HepG2 (cell line): ENCODE results near the gene CFAP61. TPM values are rescaled to one million over a fixed set of nuclear protein-coding genes. Genes with fewer than 3 reads are reported as not detected.

Source experiments
- ATAC-seq: fragments of 200-7000 bp; cut with Tn5 transposase; 3 replicates; pipeline ENCODE4 v1.9.1; 2020; ENCODE audit warnings: mild to moderate bottlenecking, moderate library complexity
- BruUV-seq: library from RNA; stranded (reverse); fragments of 400-500 nt; replicated peaks from 2 replicates; lab custom pipeline; 2021; lab: Mats Ljungman, UMichigan
- CTCF ChIA-PET: fragments of 300-600 bp; formaldehyde crosslinking; extraction: SDS; loops from one replicate; lab custom pipeline; 2021; ENCODE audit warnings: low total read pairs, inconsistent platforms, low intra/inter-chr PET ratio; lab: Yijun Ruan, JAX
- POLR2A ChIA-PET: fragments of 350-600 bp; sonication (Branson Sonifier 250); formaldehyde crosslinking; loops from one replicate; lab custom pipeline; 2020; ENCODE audit warnings: antibody characterized with exemption, inconsistent platforms; lab: Yijun Ruan, JAX
- DNase-seq: peaks from one replicate; pipeline ENCODE4 v3.0.0-alpha.2; 2015; ENCODE audit warnings: low spot score
- FAIRE-seq: peaks from 3 replicates; lab custom pipeline; 2011; peaks lifted over from hg19 to GRCh38; lab: Jason Lieb, UNC
- H2AFZ ChIP-seq: one replicate; pipeline ENCODE4 v1.6.1; 2011; ENCODE audit warnings: low read length, inconsistent platforms
- H3K27ac ChIP-seq: fragments of 300-600 bp; 3 replicates; pipeline ENCODE4 v1.8.0; 2011; ENCODE audit warnings: mixed run types, mild to moderate bottlenecking, mixed read lengths, low read length, inconsistent platforms; ENCODE audit not compliant: insufficient read depth; ENCODE audit errors: extremely low read length
- H3K27me3 ChIP-seq, 2 experiments: fragments of 200-600 bp in 1 of 2; 2 replicates in 1 of 2; 3 replicates in 1 of 2; pipeline versions ENCODE4 v1.6.0 to v1.8.0; 2011; ENCODE audit warnings: low read length in 2 of 2, mild to moderate bottlenecking in 2 of 2, moderate library complexity in 2 of 2, inconsistent platforms in 1 of 2; ENCODE audit not compliant: insufficient read depth in 2 of 2, control insufficient read depth in 1 of 2
- H3K36me3 ChIP-seq, 2 experiments: fragments of 200-600 bp in 1 of 2; replicated peaks in 1 of 2; 2 replicates in 1 of 2; 3 replicates in 1 of 2; pipeline versions ENCODE4 v1.5.1 to v1.8.0; 2011; ENCODE audit warnings: low read length in 2 of 2, inconsistent platforms in 1 of 2; ENCODE audit not compliant: insufficient read depth in 2 of 2, control insufficient read depth in 1 of 2
- H3K4me1 ChIP-seq: 2 replicates; pipeline ENCODE4 v1.5.1; 2012; ENCODE audit warnings: low read length, inconsistent platforms; ENCODE audit not compliant: insufficient read depth
- H3K4me2 ChIP-seq: 2 replicates; pipeline ENCODE4 v1.6.0; 2011; ENCODE audit warnings: low read depth, low read length, inconsistent platforms
- H3K4me3 ChIP-seq, 3 experiments: fragments of 200-600 bp in 1 of 3; sonication (generic), shearing (Covaris generic) in 1 of 3; replicated peaks in 1 of 3; 2 replicates each; pipeline ENCODE4 v1.5.1; 2011 to 2016; ENCODE audit warnings: low read length in 3 of 3, inconsistent platforms in 2 of 3, low read depth in 2 of 3, mild to moderate bottlenecking in 2 of 3, control low read depth in 1 of 3, mixed read lengths in 1 of 3; ENCODE audit not compliant: insufficient read depth in 1 of 3
- H3K79me2 ChIP-seq: one replicate; pipeline ENCODE4 v1.6.1; 2011; ENCODE audit warnings: low read length, inconsistent platforms; ENCODE audit not compliant: insufficient read depth
- H3K9ac ChIP-seq: 2 replicates; pipeline ENCODE4 v1.6.0; 2011; ENCODE audit warnings: mild to moderate bottlenecking, low read depth, low read length, inconsistent platforms; ENCODE audit not compliant: insufficient read depth
- H3K9me3 ChIP-seq: 2 replicates; pipeline ENCODE4 v1.5.1; 2012; ENCODE audit warnings: mild to moderate bottlenecking, low read length
- H4K20me1 ChIP-seq: 2 replicates; pipeline ENCODE4 v1.6.0; 2011; ENCODE audit warnings: inconsistent platforms, mild to moderate bottlenecking, low read length, moderate library complexity; ENCODE audit not compliant: insufficient read depth
- EEA1 ChIP-seq: sonication (generic); formaldehyde crosslinking; IDR thresholded peaks from 2 replicates; pipeline ENCODE4 v1.5.1; 2020; ENCODE audit warnings: mild to moderate bottlenecking, missing genetic modification reagents, borderline replicate concordance
- PLRG1 ChIP-seq: fragments of 450-650 bp; conservative IDR thresholded peaks from 2 replicates; pipeline ENCODE4 v1.6.1; 2016
- REL ChIP-seq: sonication (generic); formaldehyde crosslinking; conservative IDR thresholded peaks from 2 replicates; pipeline ENCODE4 v1.8.0; 2022; ENCODE audit warnings: mild to moderate bottlenecking, missing genetic modification reagents, moderate library complexity
- SRY ChIP-seq: sonication (generic); formaldehyde crosslinking; IDR thresholded peaks from 2 replicates; pipeline ENCODE4 v1.8.0; 2022; ENCODE audit warnings: mild to moderate bottlenecking, missing genetic modification reagents
- ZNF607 ChIP-seq: sonication (generic); formaldehyde crosslinking; IDR thresholded peaks from 2 replicates; pipeline ENCODE4 v1.5.1; 2020; ENCODE audit warnings: missing genetic modification reagents, mild to moderate bottlenecking, borderline replicate concordance
- whole genome bisulfite sequencing: methylation state at CpG from one replicate; pipeline ENCODE4 v1.1.6; 2017; ENCODE audit warnings: low lambda C conversion rate; 5-methylcytosine and 5-hydroxymethylcytosine counted together
- in situ Hi-C: cut with HindIII; loops from 2 replicates; pipeline ENCODE4 v1.10.0; 2017; ENCODE audit warnings: low pct_unique_long_range_greater_than_20kb; ENCODE audit not compliant: extremely low pct_ligation_motif_present
- intact Hi-C: fragments of 100-400 bp; cut with micrococcal nuclease; formaldehyde crosslinking; loops from one replicate; pipeline ENCODE4 v1.10.0; 2022; ENCODE audit not compliant: unreplicated experiment
- polyA plus RNA-seq, 8 experiments: library from polyadenylated mRNA; depleted of rRNA in 3 of 8; stranded (reverse) in 7 of 8; unstranded in 1 of 8; fragments of >200 nt; fragmentation: Illumina TruSeq in 4 of 8; extraction: Trizol in 4 of 8; gene quantifications; 2 replicates each; pipeline versions ENCODE4 v1.2.1 to v1.2.3, GENCODE V29; 2011 to 2016; ENCODE audit warnings: low read depth in 4 of 8, missing spikeins in 1 of 8, mixed read lengths in 1 of 8; ENCODE audit not compliant: insufficient read depth in 1 of 8
- total RNA-seq, 5 experiments: library from RNA; depleted of rRNA; stranded (reverse); fragments of >200 nt; fragmentation: Illumina TruSeq; extraction: Trizol; gene quantifications; 2 replicates each; pipeline ENCODE4 v1.2.3, GENCODE V29; 2016; ENCODE audit warnings: low read depth in 1 of 5
- TF ChIP-seq, protein P1 (sequence below): sonication (generic); formaldehyde crosslinking; IDR thresholded peaks from 2 replicates; pipeline ENCODE4 v1.8.0; 2022; ENCODE audit warnings: missing genetic modification reagents, mild to moderate bottlenecking, inconsistent platforms, borderline replicate concordance
- TF ChIP-seq, protein P2 (sequence below): sonication (generic); formaldehyde crosslinking; IDR thresholded peaks from 2 replicates; pipeline ENCODE4 v1.4.0; 2020; ENCODE audit warnings: mild to moderate bottlenecking, missing genetic modification reagents, borderline replicate concordance

The CFAP61 gene
- total and polyA plus RNA-seq, 2 of the 13 experiments (the other 11 are each of a cell fraction or from before 2014, with no cell fraction given): 0.27 TPM; not detected in 1

DNA sequence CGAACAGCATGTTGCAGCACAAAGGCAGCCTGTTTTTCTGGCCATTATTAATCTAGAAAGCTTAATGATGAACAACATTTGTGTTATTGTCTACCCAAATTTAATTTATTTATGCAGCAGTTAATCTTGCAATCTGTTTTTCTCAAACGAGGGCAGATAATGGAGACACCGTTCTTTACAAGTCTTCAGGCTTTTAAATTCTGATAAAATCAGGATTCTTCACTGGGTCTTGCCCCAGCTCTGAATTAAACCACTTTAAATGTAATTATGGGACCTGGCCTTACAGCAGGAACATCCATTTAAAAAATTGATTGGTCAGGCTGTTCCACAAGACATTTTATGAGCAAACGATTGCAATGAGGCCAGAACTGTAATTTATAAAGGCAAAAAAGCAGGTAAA lies 289.0 kb downstream of the CFAP61 start:
- H3K4me3 ChIP-seq: no peak overlapping the region
- no peak overlapping the region for H3K27ac ChIP-seq
- H4K20me1 ChIP-seq: no peaks in the 10 kb centered on the region
- POLR2A ChIA-PET: no interaction called here
- FAIRE-seq (no peak), DNase-seq (no peak), ATAC-seq (no peak)
- CTCF ChIA-PET: no interaction called here
- H3K36me3 ChIP-seq: no peaks in the 10 kb centered on the region
- no TSS peak for BruUV-seq
- in situ Hi-C loops: no loop called here
- no peak overlapping the region for H3K9ac ChIP-seq
- H2AFZ ChIP-seq: no peak overlapping the region
- H3K4me1 ChIP-seq: no peaks in the 10 kb centered on the region
- intact Hi-C loops: no loop called here
- H3K9me3 ChIP-seq: peaks cover 7% of the 10 kb centered on the region
- 28% methylated on average over 4 of the region's 4 CpGs for WGBS
- H3K27me3 ChIP-seq: peaks cover 7 to 30% of the 10 kb centered on the region in 2 experiments; a peak in 3 of 5 replicates
- H3K79me2 ChIP-seq: no peaks in the 10 kb centered on the region
- TF ChIP-seq EEA1: no peak
- TF ChIP-seq SRY (CRISPR knock-in tag): no peak
- TF ChIP-seq, protein P1, sequence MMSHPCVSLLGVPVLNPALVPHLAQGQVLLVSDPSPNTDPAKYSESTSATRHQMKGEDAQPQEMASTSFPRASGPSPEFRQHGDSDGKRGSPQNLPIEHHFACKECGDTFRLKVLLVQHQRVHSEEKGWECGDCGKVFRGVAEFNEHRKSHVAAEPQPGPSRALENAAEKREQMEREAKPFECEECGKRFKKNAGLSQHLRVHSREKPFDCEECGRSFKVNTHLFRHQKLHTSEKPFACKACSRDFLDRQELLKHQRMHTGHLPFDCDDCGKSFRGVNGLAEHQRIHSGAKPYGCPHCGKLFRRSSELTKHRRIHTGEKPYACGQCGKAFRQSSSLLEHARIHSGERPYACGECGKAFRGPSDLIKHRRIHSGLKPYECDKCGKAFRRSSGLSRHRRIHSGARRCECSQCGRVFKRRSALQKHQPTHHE (CRISPR knock-in tag): no peak
- no peak for TF ChIP-seq PLRG1
- TF ChIP-seq REL (CRISPR knock-in tag): no peak
- no peak for TF ChIP-seq ZNF607 (CRISPR knock-in tag)
- TF ChIP-seq, protein P2, sequence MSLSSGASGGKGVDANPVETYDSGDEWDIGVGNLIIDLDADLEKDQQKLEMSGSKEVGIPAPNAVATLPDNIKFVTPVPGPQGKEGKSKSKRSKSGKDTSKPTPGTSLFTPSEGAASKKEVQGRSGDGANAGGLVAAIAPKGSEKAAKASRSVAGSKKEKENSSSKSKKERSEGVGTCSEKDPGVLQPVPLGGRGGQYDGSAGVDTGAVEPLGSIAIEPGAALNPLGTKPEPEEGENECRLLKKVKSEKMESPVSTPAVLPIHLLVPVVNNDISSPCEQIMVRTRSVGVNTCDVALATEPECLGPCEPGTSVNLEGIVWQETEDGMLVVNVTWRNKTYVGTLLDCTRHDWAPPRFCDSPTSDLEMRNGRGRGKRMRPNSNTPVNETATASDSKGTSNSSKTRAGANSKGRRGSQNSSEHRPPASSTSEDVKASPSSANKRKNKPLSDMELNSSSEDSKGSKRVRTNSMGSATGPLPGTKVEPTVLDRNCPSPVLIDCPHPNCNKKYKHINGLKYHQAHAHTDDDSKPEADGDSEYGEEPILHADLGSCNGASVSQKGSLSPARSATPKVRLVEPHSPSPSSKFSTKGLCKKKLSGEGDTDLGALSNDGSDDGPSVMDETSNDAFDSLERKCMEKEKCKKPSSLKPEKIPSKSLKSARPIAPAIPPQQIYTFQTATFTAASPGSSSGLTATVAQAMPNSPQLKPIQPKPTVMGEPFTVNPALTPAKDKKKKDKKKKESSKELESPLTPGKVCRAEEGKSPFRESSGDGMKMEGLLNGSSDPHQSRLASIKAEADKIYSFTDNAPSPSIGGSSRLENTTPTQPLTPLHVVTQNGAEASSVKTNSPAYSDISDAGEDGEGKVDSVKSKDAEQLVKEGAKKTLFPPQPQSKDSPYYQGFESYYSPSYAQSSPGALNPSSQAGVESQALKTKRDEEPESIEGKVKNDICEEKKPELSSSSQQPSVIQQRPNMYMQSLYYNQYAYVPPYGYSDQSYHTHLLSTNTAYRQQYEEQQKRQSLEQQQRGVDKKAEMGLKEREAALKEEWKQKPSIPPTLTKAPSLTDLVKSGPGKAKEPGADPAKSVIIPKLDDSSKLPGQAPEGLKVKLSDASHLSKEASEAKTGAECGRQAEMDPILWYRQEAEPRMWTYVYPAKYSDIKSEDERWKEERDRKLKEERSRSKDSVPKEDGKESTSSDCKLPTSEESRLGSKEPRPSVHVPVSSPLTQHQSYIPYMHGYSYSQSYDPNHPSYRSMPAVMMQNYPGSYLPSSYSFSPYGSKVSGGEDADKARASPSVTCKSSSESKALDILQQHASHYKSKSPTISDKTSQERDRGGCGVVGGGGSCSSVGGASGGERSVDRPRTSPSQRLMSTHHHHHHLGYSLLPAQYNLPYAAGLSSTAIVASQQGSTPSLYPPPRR (CRISPR knock-in tag): no peak
- TF ChIP-seq, all 625 proteins: peak for 0
- H3K4me2 ChIP-seq: no peak overlapping the region
